HG03354 (cell line): Measurements from ENCODE around the gene MEF2D.

Experiments
- ATAC-seq: cut with Tn5 transposase; IDR thresholded peaks from one replicate; pipeline ENCODE4 v1.9.1; 2021; ENCODE audit warnings: mild to moderate bottlenecking; ENCODE audit not compliant: unreplicated experiment, poor library complexity, severe bottlenecking

Gene MEF2D

GRCh38 chr1:156476501-156477298 is 23.9 kb downstream of the MEF2D start:
- ATAC-seq, result no peak

- ATAC-seq, result no peak
These were observed 24.7 kb downstream of the MEF2D start for GRCh38 chr1:156475568-156476500.

- no peak for ATAC-seq
These were observed 25.6 kb downstream of the MEF2D start for GRCh38 chr1:156474966-156475365.

- no peak for ATAC-seq
These were observed 28.8 kb downstream of the MEF2D start for GRCh38 chr1:156471496-156472490.

- ATAC-seq, result no peak
These were observed 30.1 kb downstream of the MEF2D start for GRCh38 chr1:156470473-156470872.

- ATAC-seq, result no peak
These were observed 31.8 kb downstream of the MEF2D start for GRCh38 chr1:156468693-156469345.

GRCh38 chr1:156467906-156468305 is 32.7 kb downstream of the MEF2D start:
- no peak for ATAC-seq

- no peak for ATAC-seq
These were observed 33.2 kb downstream of the MEF2D start for GRCh38 chr1:156467385-156467784.

- no peak for ATAC-seq
These were observed 34.7 kb downstream of the MEF2D start for GRCh38 chr1:156465747-156466365.

GRCh38 chr1:156464825-156465452 is 35.6 kb downstream of the MEF2D start:
- no peak for ATAC-seq

GRCh38 chr1:156464335-156464734 is 36.2 kb downstream of the MEF2D start:
- no peak for ATAC-seq

GRCh38 chr1:156463874-156464273 is 36.7 kb downstream of the MEF2D start:
- ATAC-seq, result no peak

GRCh38 chr1:156462954-156463795 is 37.4 kb downstream of the MEF2D start:
- ATAC-seq, result no peak

GRCh38 chr1:156461781-156462647 is 38.6 kb downstream of the MEF2D start:
- no peak for ATAC-seq

- ATAC-seq, result no peak
These were observed 39.5 kb downstream of the MEF2D start for GRCh38 chr1:156461109-156461508.

GRCh38 chr1:156460525-156460924 is 40.0 kb downstream of the MEF2D start:
- ATAC-seq, result no peak

- no peak for ATAC-seq
These were observed 42.4 kb downstream of the MEF2D start for GRCh38 chr1:156458181-156458503.
